Measurements from ENCODE around the gene CLTC. TPM values are rescaled to one million over a fixed set of nuclear protein-coding genes. Genes with fewer than 3 reads are reported as not detected.

The CLTC gene
- total and polyA plus RNA-seq, 10 of the 15 experiments (the other 5 are each of a cell fraction or from before 2014, with no cell fraction given) = 77.5 to 188 (median 129) TPM

- FAIRE-seq = no peak
- TF ChIP-seq CBX3 (IDR thresholded peaks at IDR 0.05; ENCODE audit: borderline replicate concordance, low read depth) (no peak), PAX5 (IDR thresholded peaks at IDR 0.05; ENCODE audit: borderline replicate concordance, low read depth, low read length) (no peak), EP300 (IDR thresholded peaks at IDR 0.05; ENCODE audit: borderline replicate concordance in 1 of 2, control insufficient read depth in 1 of 2, low read depth in 2 of 2, low read length in 2 of 2) (no peak)
- DNase-seq (ENCODE audit: low read depth, low spot score) = no peak
- no peak overlapping the region for H2AFZ ChIP-seq (ENCODE audit: control insufficient read depth, low read depth, low read length)
- ATAC-seq = no peak
- H3K9me3 ChIP-seq (replicated peaks; ENCODE audit: control insufficient read depth, insufficient read depth, low read length) = no peaks in the 10 kb centered on the region
- H3K9ac ChIP-seq (ENCODE audit: control insufficient read depth, insufficient read depth, low read length) = no peak overlapping the region
- no peak overlapping the region for H3K27ac ChIP-seq (ENCODE audit: control insufficient read depth, insufficient read depth)
- H3K4me2 ChIP-seq (ENCODE audit: control insufficient read depth, insufficient read depth) = no peak overlapping the region
- ChIA-PET SMC1A (ENCODE audit: uncharacterized antibody, unreplicated experiment) (interaction anchor here (1.2 to 2.3 kb wide), 3 partner anchors 11 to 32 kb away, joined by 3 to 6 read pairs (median 4); no protein-coding TSS in a partner anchor), CTCF (interaction anchor here (1.3 kb wide), 1 partner anchor 53 kb away, joined by 3 read pairs; no protein-coding TSS in a partner anchor), RAD21 (ENCODE audit: unreplicated experiment) (no interaction called here), POLR2A (no interaction called here)
- no peaks in the 10 kb centered on the region for H3K27me3 ChIP-seq (replicated peaks in 1 of 2; ENCODE audit: control insufficient read depth in 2 of 2, insufficient read depth in 2 of 2, low read length in 1 of 2)
- no peaks in the 10 kb centered on the region for H3K36me3 ChIP-seq (ENCODE audit: control insufficient read depth in 2 of 2, insufficient read depth in 2 of 2, low read length in 1 of 2)
- BruUV-seq (replicated peaks) = no TSS peak
- H3K79me2 ChIP-seq (ENCODE audit: control insufficient read depth, insufficient read depth, low read length) = peaks cover 18% of the 10 kb centered on the region
- H3K4me1 ChIP-seq (ENCODE audit: control insufficient read depth, insufficient read depth, low read length) = no peaks in the 10 kb centered on the region
- in situ Hi-C loops (cut with MboI) (no loop called here), intact Hi-C loops (cut with micrococcal nuclease; ENCODE audit: unreplicated experiment) (no loop called here)
- 100% methylated on average over 4 of the region's 4 CpGs for WGBS (ENCODE audit: insufficient coverage, insufficient replicate concordance, low lambda C conversion rate, missing lambda C conversion rate)
- no peaks in the 10 kb centered on the region for H4K20me1 ChIP-seq (ENCODE audit: control insufficient read depth, insufficient read depth)
- no peak overlapping the region for H3K4me3 ChIP-seq
These were observed 102.9 kb downstream of the CLTC start for GRCh38 chr17:59722623-59723022.

- DNase-seq (ENCODE audit: low read depth, low spot score) (no peak), FAIRE-seq (no peak), ATAC-seq (no peak)
- 100% methylated on average over 1 of the region's 1 CpG for WGBS (ENCODE audit: insufficient coverage, insufficient replicate concordance, low lambda C conversion rate, missing lambda C conversion rate)
- intact Hi-C loops (cut with micrococcal nuclease; ENCODE audit: unreplicated experiment) (no loop called here), in situ Hi-C loops (cut with MboI) (no loop called here)
- no peak overlapping the region for H3K4me3 ChIP-seq
- ChIA-PET POLR2A (no interaction called here), SMC1A (ENCODE audit: uncharacterized antibody, unreplicated experiment) (interaction anchor here (1.2 to 2.3 kb wide), 2 partner anchors 29 to 31 kb away, joined by 4 to 6 read pairs; no protein-coding TSS in a partner anchor), RAD21 (ENCODE audit: unreplicated experiment) (no interaction called here), CTCF (interaction anchor here (1.3 kb wide), 1 partner anchor 53 kb away, joined by 3 read pairs; no protein-coding TSS in a partner anchor)
- TF ChIP-seq CHD4 (IDR thresholded peaks at IDR 0.05) (no peak), POU2F2 (IDR thresholded peaks at IDR 0.05; ENCODE audit: borderline replicate concordance, low read depth, low read length) (no peak), E4F1 (IDR thresholded peaks at IDR 0.05; ENCODE audit: borderline replicate concordance, partially characterized antibody) (no peak), BCL3 (IDR thresholded peaks at IDR 0.05; ENCODE audit: borderline replicate concordance, insufficient read depth, low read depth, low read length, poor library complexity, severe bottlenecking) (no peak), STAT3 (IDR thresholded peaks at IDR 0.05; ENCODE audit: low read depth, low read length) (no peak), ZBED1 (IDR thresholded peaks at IDR 0.05; ENCODE audit: borderline replicate concordance) (no peak), POLR2A (IDR thresholded peaks at IDR 0.05; ENCODE audit: low read depth, low read length) (no peak), BCL11A (IDR thresholded peaks at IDR 0.05; ENCODE audit: low read depth, low read length) (no peak), IRF3 (IDR thresholded peaks at IDR 0.05) (no peak), ATF7 (IDR thresholded peaks at IDR 0.05; ENCODE audit: low read depth) (no peak)
- no peak overlapping the region for H3K4me2 ChIP-seq (ENCODE audit: control insufficient read depth, insufficient read depth)
- H3K79me2 ChIP-seq (ENCODE audit: control insufficient read depth, insufficient read depth, low read length) = peaks cover 16% of the 10 kb centered on the region
- no peak overlapping the region for H3K9ac ChIP-seq (ENCODE audit: control insufficient read depth, insufficient read depth, low read length)
- H3K27ac ChIP-seq (ENCODE audit: control insufficient read depth, insufficient read depth) = no peak overlapping the region
- no peak overlapping the region for H2AFZ ChIP-seq (ENCODE audit: control insufficient read depth, low read depth, low read length)
- no peaks in the 10 kb centered on the region for H3K4me1 ChIP-seq (ENCODE audit: control insufficient read depth, insufficient read depth, low read length)
- no peaks in the 10 kb centered on the region for H4K20me1 ChIP-seq (ENCODE audit: control insufficient read depth, insufficient read depth)
- no peaks in the 10 kb centered on the region for H3K36me3 ChIP-seq (ENCODE audit: control insufficient read depth in 2 of 2, insufficient read depth in 2 of 2, low read length in 1 of 2)
- no peaks in the 10 kb centered on the region for H3K9me3 ChIP-seq (replicated peaks; ENCODE audit: control insufficient read depth, insufficient read depth, low read length)
- no TSS peak for BruUV-seq (replicated peaks)
- no peaks in the 10 kb centered on the region for H3K27me3 ChIP-seq (replicated peaks in 1 of 2; ENCODE audit: control insufficient read depth in 2 of 2, insufficient read depth in 2 of 2, low read length in 1 of 2)
These were observed 103.3 kb downstream of the CLTC start for GRCh38 chr17:59723041-59723440.
